ENCODE results near the gene CD300A. TPM values are rescaled to one million over a fixed set of nuclear protein-coding genes. Genes with fewer than 3 reads are reported as not detected.

CD300A gene
- total RNA-seq, 1 experiment from 2014 or later = not detected

GRCh38 chr17:74528491-74529199 lies 62.2 kb downstream of the CD300A start:
- Histone ChIP-seq H4K20me1 (ENCODE audit: low read length) (no peaks in the 10 kb centered on the region), H3F3A (ENCODE audit: low read length, unreplicated experiment) (no peaks in the 10 kb centered on the region), H3K9ac (ENCODE audit: low read length) (no peak overlapping the region), H3K36me3 (ENCODE audit: low read depth, low read length) (no peaks in the 10 kb centered on the region), H3K79me2 (ENCODE audit: low read length) (no peaks in the 10 kb centered on the region), H2AFZ (ENCODE audit: low read length) (no peak overlapping the region), H3K27ac (ENCODE audit: low read length) (no peak overlapping the region), H3K9me2 (replicated peaks; ENCODE audit: low read length) (no peaks in the 10 kb centered on the region), H3K4me3 (ENCODE audit: low read length) (no peak overlapping the region), H3K4me2 (ENCODE audit: low read length) (no peak overlapping the region), H3K27me3 (ENCODE audit: low read length) (peaks cover 78% of the 10 kb centered on the region), H3K4me1 (ENCODE audit: insufficient read depth, low read length) (no peaks in the 10 kb centered on the region), H3K9me3 (ENCODE audit: low read length) (no peaks in the 10 kb centered on the region)
- CTCF ChIA-PET = no interaction called here
- DNase-seq (no peak), ATAC-seq (no peak)
- intact Hi-C loops (cut with micrococcal nuclease) = no loop called here
- no peak for TF ChIP-seq EZH2phosphoT487 (IDR thresholded peaks at IDR 0.05; ENCODE audit: borderline replicate concordance, low read length)
- no peak for TF ChIP-seq CTCF (conservative IDR thresholded peaks at IDR 0.05; ENCODE audit: low read depth, low read length)
- TF ChIP-seq EZH2 (IDR thresholded peaks at IDR 0.05; ENCODE audit: low read length, unreplicated experiment) = no peak
- POLR2A ChIA-PET (ENCODE audit: unreplicated experiment) = no interaction called here
- no TSS peak for BruUV-seq (replicated peaks)

- POLR2A ChIA-PET (ENCODE audit: unreplicated experiment) = no interaction called here
These were observed 62.8 kb downstream of the CD300A start for GRCh38 chr17:74529243-74529642.

More at GRCh38 chr17:74529243-74529642, 62.8 kb downstream of the CD300A start:
- ATAC-seq (no peak), DNase-seq (no peak)
- intact Hi-C loops (cut with micrococcal nuclease) = no loop called here
- Histone ChIP-seq H3K27ac (ENCODE audit: low read length) (no peak overlapping the region), H3K9ac (ENCODE audit: low read length) (no peak overlapping the region), H3K27me3 (ENCODE audit: low read length) (peaks cover 72% of the 10 kb centered on the region), H3F3A (ENCODE audit: low read length, unreplicated experiment) (no peaks in the 10 kb centered on the region), H3K4me2 (ENCODE audit: low read length) (no peak overlapping the region), H2AFZ (ENCODE audit: low read length) (no peak overlapping the region), H3K9me2 (replicated peaks; ENCODE audit: low read length) (no peaks in the 10 kb centered on the region), H3K36me3 (ENCODE audit: low read depth, low read length) (no peaks in the 10 kb centered on the region), H3K4me3 (ENCODE audit: low read length) (no peak overlapping the region), H4K20me1 (ENCODE audit: low read length) (no peaks in the 10 kb centered on the region), H3K79me2 (ENCODE audit: low read length) (no peaks in the 10 kb centered on the region), H3K4me1 (ENCODE audit: insufficient read depth, low read length) (no peaks in the 10 kb centered on the region), H3K9me3 (ENCODE audit: low read length) (no peaks in the 10 kb centered on the region)
- BruUV-seq (replicated peaks) = no TSS peak
- TF ChIP-seq EZH2phosphoT487 (IDR thresholded peaks at IDR 0.05; ENCODE audit: borderline replicate concordance, low read length) = no peak
- no peak for TF ChIP-seq EZH2 (IDR thresholded peaks at IDR 0.05; ENCODE audit: low read length, unreplicated experiment)
- TF ChIP-seq CTCF (conservative IDR thresholded peaks at IDR 0.05; ENCODE audit: low read depth, low read length) = no peak
- CTCF ChIA-PET = no interaction called here
